ENCODE measurements around the gene SEC14L3. TPM values are rescaled to one million over a fixed set of nuclear protein-coding genes. Genes with fewer than 3 reads are reported as not detected.
"Not testable (repeated sequence)": the region's sequence is repeated elsewhere in the genome, so short reads cannot be mapped to it uniquely, and the experiment has no call there.

The SEC14L3 gene
- polyA plus RNA-seq, 1 donor = 0.06 TPM

- Histone ChIP-seq H3K27ac (ENCODE audit: low read length) (no peak overlapping the region), H3K36me3 (ENCODE audit: control insufficient read depth, insufficient read depth, low read length) (no peaks in the 10 kb centered on the region), H3K9me3 (ENCODE audit: control insufficient read depth, low read depth, low read length) (no peaks in the 10 kb centered on the region), H3K4me1 (ENCODE audit: control insufficient read depth, insufficient read depth, low read length) (no peaks in the 10 kb centered on the region), H3K27me3 (ENCODE audit: control insufficient read depth, insufficient read depth, low read length) (peaks cover 8% of the 10 kb centered on the region), H3K4me3 (ENCODE audit: low read length) (no peak overlapping the region)
- DNase-seq = no peak
- WGBS (ENCODE audit: insufficient coverage, low lambda C conversion rate) = no CpG with 5 or more reads among the region's 2 CpGs
Observed at GRCh38 chr22:30470655-30471054, 1.2 kb downstream of the SEC14L3 start.

- Histone ChIP-seq H3K36me3 (ENCODE audit: control insufficient read depth, insufficient read depth, low read length) (no peaks in the 10 kb centered on the region), H3K27ac (ENCODE audit: low read length) (no peak overlapping the region), H3K9me3 (ENCODE audit: control insufficient read depth, low read depth, low read length) (no peaks in the 10 kb centered on the region), H3K4me1 (ENCODE audit: control insufficient read depth, insufficient read depth, low read length) (no peaks in the 10 kb centered on the region), H3K27me3 (ENCODE audit: control insufficient read depth, insufficient read depth, low read length) (peaks cover 15% of the 10 kb centered on the region), H3K4me3 (ENCODE audit: low read length) (no peak overlapping the region)
- no CpG with 5 or more reads among the region's 2 CpGs for WGBS (ENCODE audit: insufficient coverage, low lambda C conversion rate)
- no peak for DNase-seq
Observed at GRCh38 chr22:30469165-30469564, 2.7 kb downstream of the SEC14L3 start.

- DNase-seq; H3K4me1 ChIP-seq (ENCODE audit: control insufficient read depth, insufficient read depth, low read length); H3K27me3 ChIP-seq (ENCODE audit: control insufficient read depth, insufficient read depth, low read length); H3K4me3 ChIP-seq (ENCODE audit: low read length); H3K27ac ChIP-seq (ENCODE audit: low read length); H3K9me3 ChIP-seq (ENCODE audit: control insufficient read depth, low read depth, low read length); H3K36me3 ChIP-seq (ENCODE audit: control insufficient read depth, insufficient read depth, low read length): not testable (repeated sequence)
- WGBS (ENCODE audit: insufficient coverage, low lambda C conversion rate) = no CpG with 5 or more reads among the region's 6 CpGs
Observed at GRCh38 chr22:30460555-30460954, 11.3 kb downstream of the SEC14L3 start.

- no peak overlapping the region for H3K4me3 ChIP-seq (ENCODE audit: low read length)
- no peak overlapping the region for H3K27ac ChIP-seq (ENCODE audit: low read length)
- H3K36me3 ChIP-seq (ENCODE audit: control insufficient read depth, insufficient read depth, low read length) = no peaks in the 10 kb centered on the region
- peaks cover 2% of the 10 kb centered on the region for H3K27me3 ChIP-seq (ENCODE audit: control insufficient read depth, insufficient read depth, low read length)
- no peaks in the 10 kb centered on the region for H3K4me1 ChIP-seq (ENCODE audit: control insufficient read depth, insufficient read depth, low read length)
- WGBS (ENCODE audit: insufficient coverage, low lambda C conversion rate) = no CpG with 5 or more reads among the region's 4 CpGs
- DNase-seq = no peak
- H3K9me3 ChIP-seq (ENCODE audit: control insufficient read depth, low read depth, low read length) = no peaks in the 10 kb centered on the region
Observed at GRCh38 chr22:30460147-30460546, 11.7 kb downstream of the SEC14L3 start.

GRCh38 chr22:30459181-30460052, 12.4 kb downstream of the SEC14L3 start:
- WGBS (ENCODE audit: insufficient coverage, low lambda C conversion rate) = no CpG with 5 or more reads among the region's 4 CpGs
- Histone ChIP-seq H3K4me1 (ENCODE audit: control insufficient read depth, insufficient read depth, low read length) (no peaks in the 10 kb centered on the region), H3K4me3 (ENCODE audit: low read length) (no peak overlapping the region), H3K27me3 (ENCODE audit: control insufficient read depth, insufficient read depth, low read length) (no peaks in the 10 kb centered on the region), H3K27ac (ENCODE audit: low read length) (no peak overlapping the region), H3K9me3 (ENCODE audit: control insufficient read depth, low read depth, low read length) (no peaks in the 10 kb centered on the region), H3K36me3 (ENCODE audit: control insufficient read depth, insufficient read depth, low read length) (no peaks in the 10 kb centered on the region)
- no peak for DNase-seq

GRCh38 chr22:30457981-30458380, 13.8 kb downstream of the SEC14L3 start:
- no CpG with 5 or more reads among the region's 8 CpGs for WGBS (ENCODE audit: insufficient coverage, low lambda C conversion rate)
- Histone ChIP-seq H3K27ac (ENCODE audit: low read length) (no peak overlapping the region), H3K9me3 (ENCODE audit: control insufficient read depth, low read depth, low read length) (no peaks in the 10 kb centered on the region), H3K36me3 (ENCODE audit: control insufficient read depth, insufficient read depth, low read length) (no peaks in the 10 kb centered on the region), H3K27me3 (ENCODE audit: control insufficient read depth, insufficient read depth, low read length) (no peaks in the 10 kb centered on the region), H3K4me3 (ENCODE audit: low read length) (no peak overlapping the region), H3K4me1 (ENCODE audit: control insufficient read depth, insufficient read depth, low read length) (peaks cover 6% of the 10 kb centered on the region)
- no peak for DNase-seq

- no peak overlapping the region for H3K4me3 ChIP-seq (ENCODE audit: low read length)
- peaks cover 19% of the 10 kb centered on the region for H3K4me1 ChIP-seq (ENCODE audit: control insufficient read depth, insufficient read depth, low read length)
- no CpG with 5 or more reads among the region's 8 CpGs for WGBS (ENCODE audit: insufficient coverage, low lambda C conversion rate)
- no peaks in the 10 kb centered on the region for H3K9me3 ChIP-seq (ENCODE audit: control insufficient read depth, low read depth, low read length)
- H3K27me3 ChIP-seq (ENCODE audit: control insufficient read depth, insufficient read depth, low read length) = no peaks in the 10 kb centered on the region
- H3K36me3 ChIP-seq (ENCODE audit: control insufficient read depth, insufficient read depth, low read length) = no peaks in the 10 kb centered on the region
- no peak for DNase-seq
- H3K27ac ChIP-seq (ENCODE audit: low read length) = no peak overlapping the region
Observed at GRCh38 chr22:30455075-30455840, 16.6 kb downstream of the SEC14L3 start.

- H3K27me3 ChIP-seq (ENCODE audit: control insufficient read depth, insufficient read depth, low read length) = no peaks in the 10 kb centered on the region
- H3K4me1 ChIP-seq (ENCODE audit: control insufficient read depth, insufficient read depth, low read length) = peaks cover 19% of the 10 kb centered on the region
- no peak overlapping the region for H3K27ac ChIP-seq (ENCODE audit: low read length)
- no peaks in the 10 kb centered on the region for H3K9me3 ChIP-seq (ENCODE audit: control insufficient read depth, low read depth, low read length)
- 60% methylated on average over 1 of the region's 6 CpGs for whole genome bisulfite sequencing (ENCODE audit: insufficient coverage, low lambda C conversion rate)
- DNase-seq = no peak
- H3K36me3 ChIP-seq (ENCODE audit: control insufficient read depth, insufficient read depth, low read length) = no peaks in the 10 kb centered on the region
- H3K4me3 ChIP-seq (ENCODE audit: low read length) = no peak overlapping the region
Observed at GRCh38 chr22:30453731-30454510, 17.9 kb downstream of the SEC14L3 start.

- WGBS (ENCODE audit: insufficient coverage, low lambda C conversion rate) = 73% methylated on average over 3 of the region's 6 CpGs
- DNase-seq = no peak
- peaks cover 19% of the 10 kb centered on the region for H3K4me1 ChIP-seq (ENCODE audit: control insufficient read depth, insufficient read depth, low read length)
Observed at GRCh38 chr22:30452861-30453260, 19.0 kb downstream of the SEC14L3 start.

GRCh38 chr22:30451488-30451887, 20.3 kb downstream of the SEC14L3 start:
- WGBS (ENCODE audit: insufficient coverage, low lambda C conversion rate) = 80% methylated on average over 1 of the region's 9 CpGs
- Histone ChIP-seq H3K4me1 (ENCODE audit: control insufficient read depth, insufficient read depth, low read length) (peaks cover 19% of the 10 kb centered on the region), H3K27ac (ENCODE audit: low read length) (peak overlapping the region; percentile 38)
- H3K27me3 ChIP-seq (ENCODE audit: control insufficient read depth, insufficient read depth, low read length); H3K4me3 ChIP-seq (ENCODE audit: low read length); H3K36me3 ChIP-seq (ENCODE audit: control insufficient read depth, insufficient read depth, low read length); H3K9me3 ChIP-seq (ENCODE audit: control insufficient read depth, low read depth, low read length): not testable (repeated sequence)
- peak; percentile 49 to 56 for DNase-seq

More at GRCh38 chr22:30452861-30453260, 19.0 kb downstream of the SEC14L3 start:
- Histone ChIP-seq H3K27ac (ENCODE audit: low read length) (no peak overlapping the region), H3K27me3 (ENCODE audit: control insufficient read depth, insufficient read depth, low read length) (no peaks in the 10 kb centered on the region), H3K4me3 (ENCODE audit: low read length) (no peak overlapping the region), H3K9me3 (ENCODE audit: control insufficient read depth, low read depth, low read length) (no peaks in the 10 kb centered on the region), H3K36me3 (ENCODE audit: control insufficient read depth, insufficient read depth, low read length) (no peaks in the 10 kb centered on the region)

Data from large intestine (tissue), 3 donors.